Measurements from ENCODE around the gene ATP5ME. TPM values are rescaled to one million over a fixed set of nuclear protein-coding genes. Genes with fewer than 3 reads are reported as not detected.
"Not testable (repeated sequence)": the region's sequence is repeated elsewhere in the genome, so short reads cannot be mapped to it uniquely, and the experiment has no call there.

Gene ATP5ME
- polyA plus RNA-seq, 3 donors = 163 to 397 (median 367) TPM

GRCh38 chr4:635851-636627, 38.0 kb downstream of the ATP5ME start:
- H3K4me3 Mint-ChIP-seq = no peak overlapping the region
- H3K27me3 ChIP-seq (ENCODE audit: control insufficient read depth in 2 of 2, insufficient read depth in 2 of 2, low read length in 2 of 2) = no peaks in the 10 kb centered on the region
- H3K4me3 ChIP-seq (replicated peaks in 1 of 3; ENCODE audit: low read depth in 2 of 3, low read length in 3 of 3) = no peak overlapping the region
- H3K27me3 Mint-ChIP-seq (ENCODE audit: low read depth in 3 of 3) = peaks cover 7 to 16% (median 14%) of the 10 kb centered on the region in 3 donors
- WGBS (ENCODE audit: insufficient coverage) = 94% methylated on average over 18 of the region's 22 CpGs
- no peak overlapping the region for H3K27ac ChIP-seq (ENCODE audit: low read depth in 1 of 2, low read length in 2 of 2)
- H3K79me2 ChIP-seq (ENCODE audit: insufficient read depth, low read length) = no peaks in the 10 kb centered on the region
- no peak overlapping the region for H3K9ac ChIP-seq (ENCODE audit: insufficient read depth, low read length, poor library complexity, severe bottlenecking)
- TF ChIP-seq CTCF (IDR thresholded peaks at IDR 0.05) = no peak
- peaks cover 15 to 35% (median 23%) of the 10 kb centered on the region in 7 donors for H3K9me3 Mint-ChIP-seq
- no peak for DNase-seq
- H3K27ac Mint-ChIP-seq = no peak overlapping the region
- H3K36me3 ChIP-seq (replicated peaks in 1 of 2; ENCODE audit: control insufficient read depth in 1 of 2, insufficient read depth in 2 of 2, low read length in 2 of 2) = no peaks in the 10 kb centered on the region
- no peak overlapping the region for H2AFZ ChIP-seq (ENCODE audit: insufficient read depth, low read depth, low read length, poor library complexity, severe bottlenecking)
- no peaks in the 10 kb centered on the region for H3K4me1 ChIP-seq (ENCODE audit: control insufficient read depth in 1 of 2, insufficient read depth in 2 of 2, low read length in 2 of 2)
- H3K4me1 Mint-ChIP-seq = no peaks in the 10 kb centered on the region
- H4K20me1 ChIP-seq (ENCODE audit: insufficient read depth, low read length) = no peaks in the 10 kb centered on the region
- H3K9me3 ChIP-seq (replicated peaks in 1 of 2; ENCODE audit: control insufficient read depth in 1 of 2, insufficient read depth in 1 of 2, low read length in 2 of 2) = peaks cover 17 to 20% of the 10 kb centered on the region in 2 donors
- no peak overlapping the region for H3K4me2 ChIP-seq (replicated peaks; ENCODE audit: extremely low read depth, low read length, poor library complexity, severe bottlenecking)
- intact Hi-C loops (cut with micrococcal nuclease) = no loop called here
- H3K36me3 Mint-ChIP-seq = no peaks in the 10 kb centered on the region

- WGBS (ENCODE audit: insufficient coverage) = 95% methylated on average over 43 of the region's 46 CpGs
- H4K20me1 ChIP-seq (ENCODE audit: insufficient read depth, low read length); DNase-seq; H3K4me3 Mint-ChIP-seq; H3K27ac Mint-ChIP-seq; intact Hi-C loops (cut with micrococcal nuclease); H3K4me1 ChIP-seq (ENCODE audit: control insufficient read depth in 1 of 2, insufficient read depth in 2 of 2, low read length in 2 of 2); H3K4me2 ChIP-seq (replicated peaks; ENCODE audit: extremely low read depth, low read length, poor library complexity, severe bottlenecking); H2AFZ ChIP-seq (ENCODE audit: insufficient read depth, low read depth, low read length, poor library complexity, severe bottlenecking); H3K27ac ChIP-seq (ENCODE audit: low read depth in 1 of 2, low read length in 2 of 2); H3K9ac ChIP-seq (ENCODE audit: insufficient read depth, low read length, poor library complexity, severe bottlenecking); H3K4me3 ChIP-seq (replicated peaks in 1 of 3; ENCODE audit: low read depth in 2 of 3, low read length in 3 of 3); H3K4me1 Mint-ChIP-seq; H3K79me2 ChIP-seq (ENCODE audit: insufficient read depth, low read length); H3K27me3 ChIP-seq (ENCODE audit: control insufficient read depth in 2 of 2, insufficient read depth in 2 of 2, low read length in 2 of 2); H3K36me3 Mint-ChIP-seq; H3K36me3 ChIP-seq (replicated peaks in 1 of 2; ENCODE audit: control insufficient read depth in 1 of 2, insufficient read depth in 2 of 2, low read length in 2 of 2): not testable (repeated sequence)
- H3K9me3 ChIP-seq (replicated peaks in 1 of 2; ENCODE audit: control insufficient read depth in 1 of 2, insufficient read depth in 1 of 2, low read length in 2 of 2) = peaks cover 17 to 20% of the 10 kb centered on the region in 2 donors
- Mint-ChIP-seq H3K9me3 (peaks cover 15 to 38% (median 24%) of the 10 kb centered on the region in 7 donors), H3K27me3 (ENCODE audit: low read depth in 3 of 3) (peaks cover 9 to 14% (median 13%) of the 10 kb centered on the region in 3 donors)
Measured at GRCh38 chr4:635066-635835, 38.8 kb downstream of the ATP5ME start.
